Measurements from ENCODE around the gene AFMID. TPM values are rescaled to one million over a fixed set of nuclear protein-coding genes. Genes with fewer than 3 reads are reported as not detected.

The AFMID gene
- total and polyA plus RNA-seq, 2 of the 13 experiments (the other 11 are each of a cell fraction or from before 2014, with no cell fraction given), result 249 to 270 TPM

- TF ChIP-seq ZNF788 (CRISPR knock-in tag; IDR thresholded peaks at IDR 0.05; ENCODE audit: borderline replicate concordance) (no peak; the same call in 1 of the 2 replicates), ZBTB38 (CRISPR knock-in tag; IDR thresholded peaks at IDR 0.05) (peak; percentile 23; the same call in 1 of the 2 replicates), THAP9 (CRISPR knock-in tag; IDR thresholded peaks at IDR 0.05; ENCODE audit: borderline replicate concordance) (peak; percentile 17; the same call in 1 of the 2 replicates), ZNF451 (CRISPR knock-in tag; IDR thresholded peaks at IDR 0.05) (no peak; the same call in 1 of the 2 replicates), DNMT3B (CRISPR knock-in tag; conservative IDR thresholded peaks at IDR 0.05) (peak; percentile 34; the same call in 1 of the 2 replicates), FOXK2 (IDR thresholded peaks at IDR 0.05) (peak; percentile 43; the same call in 1 of the 2 replicates), SETDB1 (CRISPR knock-in tag; IDR thresholded peaks at IDR 0.05; ENCODE audit: borderline replicate concordance) (no peak), GZF1 (CRISPR knock-in tag; IDR thresholded peaks at IDR 0.05) (0 out of 2 replicates have a peak, but pooled peaks have one; percentile 30), SALL1 (CRISPR knock-in tag; IDR thresholded peaks at IDR 0.05) (peak; percentile 71), SMAD9 (CRISPR knock-in tag; IDR thresholded peaks at IDR 0.05) (peak; percentile 72; the same call in 1 of the 2 replicates), POLR2AphosphoS5 (IDR thresholded peaks at IDR 0.05; ENCODE audit: low read depth, low read length) (no peak), SAFB2 (CRISPR knock-in tag; IDR thresholded peaks at IDR 0.05; ENCODE audit: borderline replicate concordance, low read depth) (peak; percentile 61; the same call in 1 of the 2 replicates), PRDM10 (CRISPR knock-in tag; IDR thresholded peaks at IDR 0.05; ENCODE audit: low read depth) (peak; percentile 54; the same call in 1 of the 2 replicates), SRY (CRISPR knock-in tag; IDR thresholded peaks at IDR 0.05) (0 out of 2 replicates have a peak, but pooled peaks have one; percentile 77), KLF6 (CRISPR knock-in tag; IDR thresholded peaks at IDR 0.05) (0 out of 2 replicates have a peak, but pooled peaks have one; percentile 56), BORCS8-MEF2B (CRISPR knock-in tag; IDR thresholded peaks at IDR 0.05) (peak; percentile 91), HMGXB3 (CRISPR knock-in tag; IDR thresholded peaks at IDR 0.05; ENCODE audit: borderline replicate concordance) (peak; percentile 52; the same call in 1 of the 2 replicates), GFI1 (CRISPR knock-in tag; IDR thresholded peaks at IDR 0.05; ENCODE audit: borderline replicate concordance) (0 out of 2 replicates have a peak, but pooled peaks have one; percentile 60)
Observed at GRCh38 chr17:78241277-78242023, 54.3 kb downstream of the AFMID start (continued).

Data from HepG2 (cell line).